ENCODE measurements around the gene TMX2.

- TF ChIP-seq CTCF (IDR thresholded peaks at IDR 0.05) (no peak), POLR2AphosphoS5 (IDR thresholded peaks at IDR 0.05) (no peak)
Measured at GRCh38 chr11:57662893-57663292, 49.5 kb upstream of the TMX2 start.
